GM23248 (cell line): ENCODE measurements around the gene TCEANC2. TPM values are rescaled to one million over a fixed set of nuclear protein-coding genes. Genes with fewer than 3 reads are reported as not detected.
"Not testable (repeated sequence)": the region's sequence is repeated elsewhere in the genome, so short reads cannot be mapped to it uniquely, and the experiment has no call there.

Experiments
- DNase-seq: peaks from one replicate; pipeline ENCODE4 v3.0.0-alpha.2; 2015
- H2AFZ ChIP-seq: fragments of 200-600 bp; sonication (generic); 2 replicates; pipeline ENCODE4 v1.6.1; 2016; ENCODE audit warnings: antibody characterized with exemption
- H3F3A ChIP-seq: fragments of 200-600 bp; sonication (generic); 2 replicates; pipeline ENCODE4 v1.6.1; 2016; ENCODE audit warnings: mild to moderate bottlenecking, antibody characterized with exemption, mixed run types; ENCODE audit not compliant: insufficient read depth
- H3K27ac ChIP-seq: fragments of 200-600 bp; sonication (generic); 2 replicates; pipeline ENCODE4 v1.5.1; 2016; ENCODE audit warnings: mild to moderate bottlenecking
- H3K27me3 ChIP-seq: fragments of 200-600 bp; sonication (generic); replicated peaks from 2 replicates; pipeline ENCODE4 v1.6.1; 2016; ENCODE audit warnings: mild to moderate bottlenecking; ENCODE audit not compliant: insufficient read depth
- H3K36me3 ChIP-seq: fragments of 200-600 bp; sonication (generic); 2 replicates; pipeline ENCODE4 v1.6.1; 2016; ENCODE audit warnings: low read depth, mild to moderate bottlenecking
- H3K4me1 ChIP-seq: fragments of 200-600 bp; sonication (generic); 2 replicates; pipeline ENCODE4 v1.6.1; 2016; ENCODE audit warnings: mild to moderate bottlenecking; ENCODE audit not compliant: insufficient read depth
- H3K4me2 ChIP-seq: fragments of 200-600 bp; sonication (generic); one replicate; pipeline ENCODE4 v1.6.1; 2016; ENCODE audit warnings: mild to moderate bottlenecking; ENCODE audit not compliant: unreplicated experiment
- H3K4me3 ChIP-seq: fragments of 200-600 bp; sonication (generic); 2 replicates; pipeline ENCODE4 v1.5.1; 2016; ENCODE audit warnings: mild to moderate bottlenecking
- H3K79me2 ChIP-seq: fragments of 200-600 bp; sonication (generic); 2 replicates; pipeline ENCODE4 v1.6.1; 2016; ENCODE audit warnings: mild to moderate bottlenecking; ENCODE audit not compliant: insufficient read depth
- H3K9ac ChIP-seq: fragments of 200-600 bp; sonication (generic); 2 replicates; pipeline ENCODE4 v1.6.1; 2016; ENCODE audit warnings: mild to moderate bottlenecking
- H3K9me2 ChIP-seq: fragments of 200-600 bp; sonication (generic); 2 replicates; pipeline ENCODE4 v1.6.1; 2016; ENCODE audit warnings: mixed run types, mild to moderate bottlenecking, moderate library complexity; ENCODE audit not compliant: insufficient read depth
- H3K9me3 ChIP-seq: fragments of 200-600 bp; sonication (generic); one replicate; pipeline ENCODE4 v1.6.1; 2017; ENCODE audit warnings: low read depth
- H4K20me1 ChIP-seq: fragments of 200-600 bp; sonication (generic); 2 replicates; pipeline ENCODE4 v1.6.0; 2016; ENCODE audit not compliant: insufficient read depth
- EZH2 ChIP-seq: fragments of 200-600 bp; sonication (generic); IDR thresholded peaks from 2 replicates; pipeline ENCODE4 v1.6.1; 2018; ENCODE audit warnings: antibody characterized with exemption, mild to moderate bottlenecking; ENCODE audit not compliant: insufficient read depth, poor library complexity, severe bottlenecking
- EZH2phosphoT487 ChIP-seq: fragments of 200-600 bp; sonication (generic); IDR thresholded peaks from 2 replicates; pipeline ENCODE4 v1.6.1; 2018; ENCODE audit warnings: antibody characterized with exemption, moderate library complexity, mild to moderate bottlenecking, low read depth; ENCODE audit not compliant: insufficient read depth
- WGBS, 2 experiments: methylation state at CpG; one replicate each; pipeline ENCODE4 v1.1.6; 2015 to 2017; ENCODE audit warnings: low lambda C conversion rate in 2 of 2, low coverage in 1 of 2; ENCODE audit errors: missing lambda C conversion rate in 2 of 2; 5-methylcytosine and 5-hydroxymethylcytosine counted together
- in situ Hi-C: fragments of 300-500 bp; cut with MboI; formaldehyde crosslinking; loops from 2 replicates; pipeline ENCODE4 v1.15.0; 2020
- polyA plus RNA-seq: library from polyadenylated mRNA; unstranded; fragments of >200 nt; fragmentation: Nextera tagmentation; extraction: Ambion mirVana; gene quantifications from 2 replicates; pipeline ENCODE4 v1.2.1, GENCODE V29; 2016
- total RNA-seq: library from RNA; depleted of rRNA; stranded (reverse); fragments of >200 nt; shearing (Covaris generic); gene quantifications from 2 replicates; pipeline ENCODE4 v1.2.3, GENCODE V29; 2014; rRNA removed

Gene TCEANC2
- total RNA-seq: 1.7 and 3.2 TPM in 2 replicates
- 4.6 and 5.9 TPM in 2 replicates for polyA plus RNA-seq

DNA sequence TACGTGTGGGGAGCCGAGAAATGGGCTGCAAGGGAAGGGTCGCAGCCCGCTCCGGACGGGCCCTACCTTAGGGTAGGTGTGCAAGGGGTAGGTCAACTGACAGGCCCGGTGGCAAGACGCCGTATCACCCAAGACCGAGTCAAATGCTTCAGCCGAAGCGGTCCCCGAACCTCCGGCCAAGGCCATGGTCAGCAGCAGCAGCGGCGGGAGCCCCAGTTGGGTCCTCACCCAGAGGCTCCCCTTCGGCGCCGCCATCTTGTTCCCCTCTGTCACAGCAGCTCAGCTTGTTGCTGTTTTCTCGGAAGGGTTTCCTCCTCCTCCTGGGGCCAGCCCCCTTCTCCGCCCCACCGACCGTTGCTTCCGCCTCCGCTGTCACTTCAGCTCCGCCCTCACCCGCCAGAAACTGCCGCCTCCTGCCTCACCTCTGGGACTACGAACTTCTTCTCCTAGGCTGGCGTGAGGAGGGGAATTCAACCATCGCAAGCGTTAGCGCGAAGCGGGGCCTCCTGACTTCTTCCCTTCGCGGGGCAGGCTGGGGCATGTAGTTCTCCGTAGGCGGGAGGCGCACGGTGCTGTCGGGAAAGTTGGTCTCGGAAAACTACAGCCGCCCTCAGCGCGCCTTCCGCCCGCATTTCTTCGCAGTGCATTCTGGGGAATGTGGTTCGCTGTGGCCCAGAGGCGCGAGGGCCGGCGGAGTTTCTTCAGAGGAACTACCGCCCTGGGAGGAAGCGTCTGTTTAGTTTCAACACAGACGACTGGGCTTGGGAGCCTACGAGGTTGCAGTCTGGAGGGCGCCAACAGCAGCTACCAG, at the start of gene TCEANC2, which contains the start of gene TMEM59:
TSS of gene TCEANC2 (plus strand) at position 675 of the 811 bp plus-strand sequence. CDS start 815 bp downstream, outside the sequence.
TSS of gene TMEM59 (minus strand) at position 271 of the 811 bp plus-strand sequence. CDS start at position 255, 16 bp downstream.
- H3K36me3 ChIP-seq: no peaks in the 10 kb centered on the region
- peaks cover 63% of the 10 kb centered on the region for H3K79me2 ChIP-seq
- peak within 1 kb of the TSS; percentile 98 for H3K4me2 ChIP-seq
- peaks cover 22% of the 10 kb centered on the region for H3K4me1 ChIP-seq
- in situ Hi-C loops: no loop called here
- peak; percentile 100 for DNase-seq
- peak within 1 kb of the TSS; percentile 95 for H3K4me3 ChIP-seq
- H3F3A ChIP-seq: peaks cover 8% of the 10 kb centered on the region; the same call in 1 of the 2 replicates
- peak within 1 kb of the TSS; percentile 95 for H2AFZ ChIP-seq
- H3K27me3 ChIP-seq: no peaks in the 10 kb centered on the region
- H4K20me1 ChIP-seq: 0 out of 2 replicates have a peak, but pooled peaks cover 2% of the 10 kb centered on the region
- WGBS, 2 experiments: 0 to 1% methylated on average over 59 of the region's 59 CpGs
- no peaks in the 10 kb centered on the region for H3K9me3 ChIP-seq
- H3K9me2 ChIP-seq: no peaks in the 10 kb centered on the region
- H3K27ac ChIP-seq: peak within 1 kb of the TSS; percentile 92
- peak within 1 kb of the TSS; percentile 96 for H3K9ac ChIP-seq
- TF ChIP-seq EZH2 (no peak), EZH2phosphoT487 (no peak)

DNA sequence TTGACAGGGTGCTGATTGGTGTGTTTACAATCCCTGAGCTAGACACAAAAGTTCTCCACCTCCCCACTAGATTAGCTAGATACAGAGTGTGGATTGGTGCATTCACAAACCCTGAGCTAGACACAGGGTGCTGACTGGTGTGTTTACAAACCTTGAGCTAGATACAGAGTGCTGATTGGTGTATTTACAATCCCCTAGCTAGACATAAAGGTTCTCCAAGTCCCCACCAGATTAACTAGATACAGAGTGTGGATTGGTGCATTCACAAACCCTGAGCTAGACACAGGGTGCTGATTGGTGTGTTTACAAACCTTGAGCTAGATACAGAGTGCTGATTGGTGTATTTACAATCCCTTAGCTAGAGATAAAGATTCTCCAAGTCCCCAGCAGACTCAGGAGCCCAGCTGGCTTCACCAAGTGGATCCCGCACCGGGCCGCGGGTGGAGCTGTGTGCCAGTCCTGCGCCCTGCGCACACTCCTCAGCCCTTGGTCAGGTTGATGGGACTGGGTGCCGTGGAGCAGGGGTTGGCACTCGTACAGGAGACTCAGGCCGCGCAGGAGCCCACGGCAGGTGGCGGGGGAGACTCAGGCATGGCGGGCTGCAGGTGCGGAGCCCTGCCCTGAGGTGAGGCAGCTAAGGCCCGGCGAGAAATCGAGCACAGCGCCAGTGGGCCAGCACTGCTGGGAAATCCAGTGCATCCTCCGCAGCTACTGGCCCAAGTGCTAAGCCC, 49.5 kb upstream of the TCEANC2 start:
- H3K79me2 ChIP-seq, H3F3A ChIP-seq, H3K9ac ChIP-seq, H3K36me3 ChIP-seq, H3K4me2 ChIP-seq, H3K27ac ChIP-seq, H4K20me1 ChIP-seq, H2AFZ ChIP-seq, in situ Hi-C loops, H3K4me3 ChIP-seq, H3K27me3 ChIP-seq, DNase-seq, H3K9me2 ChIP-seq, H3K4me1 ChIP-seq, H3K9me3 ChIP-seq: not testable (repeated sequence)
- WGBS, 2 experiments: 88 to 92% methylated on average over 17 to 18 of the region's 19 CpGs

DNA sequence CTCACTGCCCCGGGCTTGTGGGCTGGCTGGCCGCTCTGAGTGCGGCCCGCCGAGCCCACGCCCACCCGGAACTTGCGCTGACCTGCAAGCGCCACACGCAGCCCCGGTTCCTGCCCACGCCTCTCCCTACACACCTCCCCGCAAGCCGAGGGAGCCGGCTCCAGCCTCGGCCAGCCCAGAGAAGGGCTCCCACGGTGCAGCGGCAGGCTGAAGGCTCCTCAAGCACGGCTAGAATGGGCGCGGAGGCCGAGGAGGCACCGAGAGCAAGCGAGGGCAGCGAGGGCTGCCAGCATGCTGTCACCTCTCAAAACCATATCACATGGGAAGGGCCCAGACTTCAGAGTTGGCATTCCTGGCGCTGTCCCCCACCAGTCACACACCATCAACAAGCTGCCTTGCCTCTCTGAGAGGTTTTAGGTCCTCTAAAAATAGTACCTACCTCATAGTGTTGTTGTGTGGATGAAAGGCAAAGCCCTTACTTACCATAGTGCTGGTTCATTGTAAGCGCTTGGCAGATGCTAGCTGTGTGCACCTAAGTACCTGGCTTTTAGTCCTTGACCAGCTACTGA, 48.8 kb upstream of the TCEANC2 start:
- Histone ChIP-seq H3K9me2 (no peaks in the 10 kb centered on the region), H3K27ac (no peak overlapping the region), H3K79me2 (no peaks in the 10 kb centered on the region), H2AFZ (no peak overlapping the region), H3F3A (no peaks in the 10 kb centered on the region), H3K4me2 (no peak overlapping the region), H3K9me3 (no peaks in the 10 kb centered on the region), H4K20me1 (no peaks in the 10 kb centered on the region), H3K4me3 (no peak overlapping the region), H3K9ac (no peak overlapping the region), H3K4me1 (no peaks in the 10 kb centered on the region), H3K27me3 (peaks cover 3% of the 10 kb centered on the region; the same call in 1 of the 2 replicates), H3K36me3 (no peaks in the 10 kb centered on the region)
- DNase-seq: no peak
- in situ Hi-C loops: no loop called here
- WGBS, 2 experiments: 89 to 90% methylated on average over 24 to 25 of the region's 27 CpGs
- TF ChIP-seq EZH2phosphoT487: no peak
- no peak for TF ChIP-seq EZH2

DNA sequence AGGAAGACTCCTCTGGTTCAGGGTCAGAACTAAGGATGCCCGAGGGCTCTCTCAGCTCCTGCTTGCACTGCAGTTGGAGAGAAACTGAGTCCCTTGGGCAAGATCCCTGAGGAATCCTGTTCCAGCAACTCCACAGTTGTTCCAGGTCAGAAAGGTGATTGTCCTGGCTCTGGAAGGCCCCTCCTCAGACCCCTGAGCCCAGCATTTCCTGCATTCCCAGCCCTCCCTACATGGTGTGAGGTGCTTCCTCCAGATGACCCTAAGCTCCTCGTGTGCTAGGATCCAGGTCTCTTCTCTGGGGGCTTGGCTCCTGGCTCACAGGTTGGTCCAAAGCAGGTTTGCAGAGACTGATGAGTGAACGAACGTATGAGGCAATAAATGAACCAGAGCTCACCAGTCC, 46.9 kb upstream of the TCEANC2 start:
- H3K9ac ChIP-seq: no peak overlapping the region
- no peaks in the 10 kb centered on the region for H3K9me3 ChIP-seq
- DNase-seq: no peak
- H3K27me3 ChIP-seq: peaks cover 5% of the 10 kb centered on the region; the same call in 1 of the 2 replicates
- H3K79me2 ChIP-seq: no peaks in the 10 kb centered on the region
- WGBS, 2 experiments: 40% methylated on average over 4 of the region's 4 CpGs
- in situ Hi-C loops: no loop called here
- H3K4me3 ChIP-seq: no peak overlapping the region
- no peak overlapping the region for H3K27ac ChIP-seq
- no peaks in the 10 kb centered on the region for H3K36me3 ChIP-seq
- H3K4me2 ChIP-seq: no peak overlapping the region
- TF ChIP-seq EZH2: no peak
- no peak for TF ChIP-seq EZH2phosphoT487
- H4K20me1 ChIP-seq: no peaks in the 10 kb centered on the region
- no peaks in the 10 kb centered on the region for H3F3A ChIP-seq
- H2AFZ ChIP-seq: no peak overlapping the region
- no peaks in the 10 kb centered on the region for H3K9me2 ChIP-seq
- no peaks in the 10 kb centered on the region for H3K4me1 ChIP-seq
